ENCODE measurements around the gene EIF4A2. TPM values are rescaled to one million over a fixed set of nuclear protein-coding genes. Genes with fewer than 3 reads are reported as not detected.

Gene EIF4A2
- polyA plus RNA-seq, 1 experiment: 774 TPM

DNA sequence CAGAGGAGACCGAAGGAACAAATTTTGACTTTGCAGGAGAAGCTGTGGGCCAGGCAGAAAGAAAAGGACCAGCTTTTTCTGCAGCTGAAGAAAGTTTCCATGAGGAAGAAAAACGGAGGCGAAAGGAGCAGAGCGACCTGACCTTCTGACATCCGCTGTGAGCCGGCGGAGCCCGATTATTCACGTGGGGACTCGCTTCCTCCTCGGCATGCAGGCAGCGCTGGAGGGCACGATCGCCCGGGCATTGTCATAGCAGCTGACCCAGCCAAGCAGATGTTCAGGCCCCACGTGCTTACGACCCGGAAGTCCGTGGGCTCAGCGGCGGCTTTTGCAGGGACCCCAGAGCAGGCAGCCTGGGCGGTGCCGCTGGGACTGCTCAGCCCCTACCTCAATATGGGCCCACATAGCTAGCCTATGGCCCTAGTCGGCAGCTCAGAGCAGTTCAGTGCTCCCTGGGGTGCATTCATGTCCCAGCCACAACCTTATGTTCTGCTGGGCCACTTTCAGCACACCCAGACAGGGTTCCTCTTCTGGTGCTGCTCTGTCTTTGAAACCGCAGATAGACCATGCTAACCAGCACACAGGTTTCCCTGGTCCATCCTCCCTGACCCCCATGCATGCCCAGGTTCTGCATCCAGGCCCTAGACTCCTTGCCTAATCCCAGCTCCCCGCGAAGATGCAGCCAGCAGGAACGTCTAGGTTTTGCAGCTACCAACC lies 10.5 kb upstream of the EIF4A2 start:
- Histone ChIP-seq H3K27ac (ENCODE audit: low read depth, low read length) (no peak overlapping the region), H3K4me3 (ENCODE audit: low read depth, low read length) (peak overlapping the region; percentile 39), H3K27me3 (ENCODE audit: control insufficient read depth, insufficient read depth, low read length) (no peaks in the 10 kb centered on the region), H3K9me3 (ENCODE audit: control insufficient read depth, insufficient read depth, low read length) (no peaks in the 10 kb centered on the region)
- TF ChIP-seq, protein P1, sequence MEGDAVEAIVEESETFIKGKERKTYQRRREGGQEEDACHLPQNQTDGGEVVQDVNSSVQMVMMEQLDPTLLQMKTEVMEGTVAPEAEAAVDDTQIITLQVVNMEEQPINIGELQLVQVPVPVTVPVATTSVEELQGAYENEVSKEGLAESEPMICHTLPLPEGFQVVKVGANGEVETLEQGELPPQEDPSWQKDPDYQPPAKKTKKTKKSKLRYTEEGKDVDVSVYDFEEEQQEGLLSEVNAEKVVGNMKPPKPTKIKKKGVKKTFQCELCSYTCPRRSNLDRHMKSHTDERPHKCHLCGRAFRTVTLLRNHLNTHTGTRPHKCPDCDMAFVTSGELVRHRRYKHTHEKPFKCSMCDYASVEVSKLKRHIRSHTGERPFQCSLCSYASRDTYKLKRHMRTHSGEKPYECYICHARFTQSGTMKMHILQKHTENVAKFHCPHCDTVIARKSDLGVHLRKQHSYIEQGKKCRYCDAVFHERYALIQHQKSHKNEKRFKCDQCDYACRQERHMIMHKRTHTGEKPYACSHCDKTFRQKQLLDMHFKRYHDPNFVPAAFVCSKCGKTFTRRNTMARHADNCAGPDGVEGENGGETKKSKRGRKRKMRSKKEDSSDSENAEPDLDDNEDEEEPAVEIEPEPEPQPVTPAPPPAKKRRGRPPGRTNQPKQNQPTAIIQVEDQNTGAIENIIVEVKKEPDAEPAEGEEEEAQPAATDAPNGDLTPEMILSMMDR (IDR thresholded peaks at IDR 0.05; ENCODE audit: low read depth, low read length): no peak
- no peak for DNase-seq (ENCODE audit: low read depth, low spot score)
- CTCF ChIA-PET: interaction anchor here (1.3 to 2.2 kb wide), 3 partner anchors 49 to 158 kb away, joined by 3 to 10 read pairs (median 9); no protein-coding TSS in a partner anchor
- POLR2A ChIA-PET: interaction anchor here (2.6 kb wide), 1 partner anchor 10 kb away, joined by 24 read pairs; the partner anchor contains the start of gene EIF4A2

DNA sequence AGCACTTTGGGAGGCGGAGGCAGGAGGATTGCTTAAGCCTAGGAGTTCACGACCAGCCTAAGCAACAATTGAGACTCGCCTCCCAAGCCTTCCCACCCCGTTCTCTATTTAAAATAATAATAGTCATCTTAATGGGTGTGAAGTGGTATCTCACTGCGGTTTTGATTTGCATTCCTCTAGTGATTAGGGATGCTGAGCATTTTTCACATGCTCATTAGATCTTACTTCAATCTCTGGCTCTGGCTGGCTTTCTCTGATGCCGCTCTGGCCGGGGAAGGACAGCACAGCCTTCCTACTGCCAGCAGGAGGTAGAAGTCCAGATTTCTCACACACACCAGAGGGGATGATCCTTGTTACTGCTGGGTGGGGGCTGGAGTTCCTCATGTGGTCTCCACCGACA lies 7.4 kb upstream of the EIF4A2 start:
- POLR2A ChIA-PET: no interaction called here
- H3K9me3 ChIP-seq (ENCODE audit: control insufficient read depth, insufficient read depth, low read length): no peaks in the 10 kb centered on the region
- CTCF ChIA-PET: interaction anchor here (1.1 kb wide), 1 partner anchor 161 kb away, joined by 4 read pairs; no protein-coding TSS in a partner anchor
- TF ChIP-seq, protein P1 (IDR thresholded peaks at IDR 0.05; ENCODE audit: low read depth, low read length): no peak
- no peaks in the 10 kb centered on the region for H3K27me3 ChIP-seq (ENCODE audit: control insufficient read depth, insufficient read depth, low read length)
- DNase-seq (ENCODE audit: low read depth, low spot score): no peak
- H3K27ac ChIP-seq (ENCODE audit: low read depth, low read length): no peak overlapping the region
- no peak overlapping the region for H3K4me3 ChIP-seq (ENCODE audit: low read depth, low read length)

GRCh38 chr3:186779204-186779603 lies 4.2 kb upstream of the EIF4A2 start:
- Histone ChIP-seq H3K27ac (ENCODE audit: low read depth, low read length) (no peak overlapping the region), H3K9me3 (ENCODE audit: control insufficient read depth, insufficient read depth, low read length) (0 out of 2 replicates have a peak, but pooled peaks cover 4% of the 10 kb centered on the region), H3K4me3 (ENCODE audit: low read depth, low read length) (no peak overlapping the region), H3K27me3 (ENCODE audit: control insufficient read depth, insufficient read depth, low read length) (no peaks in the 10 kb centered on the region)
- DNase-seq (ENCODE audit: low read depth, low spot score): no peak
- POLR2A ChIA-PET: no interaction called here
- TF ChIP-seq, protein P1 (IDR thresholded peaks at IDR 0.05; ENCODE audit: low read depth, low read length): no peak
- CTCF ChIA-PET: interaction anchor here (1.6 kb wide), 1 partner anchor 162 kb away, joined by 4 read pairs; no protein-coding TSS in a partner anchor

- Histone ChIP-seq H3K27ac (ENCODE audit: low read depth, low read length) (peak overlapping the region; percentile 98), H3K9me3 (ENCODE audit: control insufficient read depth, insufficient read depth, low read length) (0 out of 2 replicates have a peak, but pooled peaks cover 4% of the 10 kb centered on the region), H3K4me3 (ENCODE audit: low read depth, low read length) (peak overlapping the region; percentile 100), H3K27me3 (ENCODE audit: control insufficient read depth, insufficient read depth, low read length) (no peaks in the 10 kb centered on the region)
- CTCF ChIA-PET: interaction anchor here (1.3 to 3.8 kb wide), 3 partner anchors 39 to 168 kb away, joined by 4 to 15 read pairs (median 6); no protein-coding TSS in a partner anchor
- POLR2A ChIA-PET: interaction anchor here (0.6 to 2.7 kb wide), 21 partner anchors 10 to 845 kb away, joined by 3 to 36 read pairs (median 6); partner anchors contain the start of genes DNAJB11, ETV5, RPL39L and TBCCD1
- no peak for DNase-seq (ENCODE audit: low read depth, low spot score)
- TF ChIP-seq, protein P1 (IDR thresholded peaks at IDR 0.05; ENCODE audit: low read depth, low read length): no peak
Measured at GRCh38 chr3:186782542-186783057, 777 bp upstream of the EIF4A2 start.
